ENCODE results near the gene STAB2.

The STAB2 gene

DNA sequence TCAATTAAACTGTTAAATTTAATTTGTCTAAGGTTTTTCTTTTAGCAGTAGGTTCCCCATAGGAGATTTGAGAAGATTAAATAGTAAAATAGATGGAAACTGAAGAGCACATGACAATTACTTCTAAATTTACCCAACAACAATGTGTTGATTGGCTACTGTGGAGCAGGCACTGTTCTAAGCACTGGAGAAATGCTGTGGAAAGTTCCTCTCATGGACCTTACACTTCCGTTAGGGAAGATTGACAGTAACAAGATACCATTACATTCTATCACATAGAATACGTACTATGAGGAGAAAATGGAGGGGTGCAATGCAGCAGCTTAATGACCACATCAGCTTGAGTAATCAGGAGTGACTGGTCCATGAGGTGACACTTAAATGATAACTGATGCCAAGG is 8.1 kb upstream of the STAB2 start:
- H3K9me2 ChIP-seq (replicated peaks; ENCODE audit: insufficient read depth, low read length), result no peaks in the 10 kb centered on the region
- H3K36me3 ChIP-seq (replicated peaks; ENCODE audit: insufficient read depth, low read length), result no peaks in the 10 kb centered on the region
- no peak for DNase-seq
- H3K27me3 ChIP-seq (replicated peaks; ENCODE audit: insufficient read depth, low read length), result no peaks in the 10 kb centered on the region
- H3K79me2 ChIP-seq (ENCODE audit: low read length), result no peaks in the 10 kb centered on the region
- H3K27ac ChIP-seq (ENCODE audit: low read length), result no peak overlapping the region
- H3K4me3 ChIP-seq (ENCODE audit: low read length), result no peak overlapping the region
- no peak overlapping the region for H3K4me2 ChIP-seq (ENCODE audit: low read depth, low read length)
- H3K9me3 ChIP-seq (replicated peaks; ENCODE audit: insufficient read depth, low read length), result no peaks in the 10 kb centered on the region
- H3F3A ChIP-seq (ENCODE audit: insufficient read depth, low read length), result no peaks in the 10 kb centered on the region
- H4K20me1 ChIP-seq (ENCODE audit: insufficient read depth, low read length), result no peaks in the 10 kb centered on the region
- H3K9ac ChIP-seq (ENCODE audit: low read length), result no peak overlapping the region
- H3K4me1 ChIP-seq (ENCODE audit: low read length), result 0 out of 2 replicates have a peak, but pooled peaks cover 4% of the 10 kb centered on the region
- TF ChIP-seq EZH2phosphoT487 (IDR thresholded peaks at IDR 0.05; ENCODE audit: low read length), result no peak
- TF ChIP-seq, protein P1, sequence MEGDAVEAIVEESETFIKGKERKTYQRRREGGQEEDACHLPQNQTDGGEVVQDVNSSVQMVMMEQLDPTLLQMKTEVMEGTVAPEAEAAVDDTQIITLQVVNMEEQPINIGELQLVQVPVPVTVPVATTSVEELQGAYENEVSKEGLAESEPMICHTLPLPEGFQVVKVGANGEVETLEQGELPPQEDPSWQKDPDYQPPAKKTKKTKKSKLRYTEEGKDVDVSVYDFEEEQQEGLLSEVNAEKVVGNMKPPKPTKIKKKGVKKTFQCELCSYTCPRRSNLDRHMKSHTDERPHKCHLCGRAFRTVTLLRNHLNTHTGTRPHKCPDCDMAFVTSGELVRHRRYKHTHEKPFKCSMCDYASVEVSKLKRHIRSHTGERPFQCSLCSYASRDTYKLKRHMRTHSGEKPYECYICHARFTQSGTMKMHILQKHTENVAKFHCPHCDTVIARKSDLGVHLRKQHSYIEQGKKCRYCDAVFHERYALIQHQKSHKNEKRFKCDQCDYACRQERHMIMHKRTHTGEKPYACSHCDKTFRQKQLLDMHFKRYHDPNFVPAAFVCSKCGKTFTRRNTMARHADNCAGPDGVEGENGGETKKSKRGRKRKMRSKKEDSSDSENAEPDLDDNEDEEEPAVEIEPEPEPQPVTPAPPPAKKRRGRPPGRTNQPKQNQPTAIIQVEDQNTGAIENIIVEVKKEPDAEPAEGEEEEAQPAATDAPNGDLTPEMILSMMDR (IDR thresholded peaks at IDR 0.05; ENCODE audit: low read length), result no peak
- TF ChIP-seq EZH2 (optimal IDR thresholded peaks at IDR 0.05; ENCODE audit: low read depth, low read length), result no peak
- H2AFZ ChIP-seq (ENCODE audit: low read length), result no peak overlapping the region

- Histone ChIP-seq H3K9me3 (replicated peaks; ENCODE audit: insufficient read depth, low read length) (no peaks in the 10 kb centered on the region), H3K36me3 (replicated peaks; ENCODE audit: insufficient read depth, low read length) (no peaks in the 10 kb centered on the region), H4K20me1 (ENCODE audit: insufficient read depth, low read length) (no peaks in the 10 kb centered on the region), H3K4me2 (ENCODE audit: low read depth, low read length) (no peak overlapping the region), H2AFZ (ENCODE audit: low read length) (no peak overlapping the region), H3K9ac (ENCODE audit: low read length) (no peak overlapping the region), H3K27me3 (replicated peaks; ENCODE audit: insufficient read depth, low read length) (no peaks in the 10 kb centered on the region), H3K9me2 (replicated peaks; ENCODE audit: insufficient read depth, low read length) (no peaks in the 10 kb centered on the region), H3K27ac (ENCODE audit: low read length) (no peak overlapping the region), H3K4me3 (ENCODE audit: low read length) (no peak overlapping the region), H3K4me1 (ENCODE audit: low read length) (0 out of 2 replicates have a peak, but pooled peaks cover 4% of the 10 kb centered on the region), H3F3A (ENCODE audit: insufficient read depth, low read length) (no peaks in the 10 kb centered on the region), H3K79me2 (ENCODE audit: low read length) (no peaks in the 10 kb centered on the region)
- no peak for DNase-seq
- TF ChIP-seq EZH2phosphoT487 (IDR thresholded peaks at IDR 0.05; ENCODE audit: low read length) (no peak), EZH2 (optimal IDR thresholded peaks at IDR 0.05; ENCODE audit: low read depth, low read length) (no peak)
- TF ChIP-seq, protein P1 (IDR thresholded peaks at IDR 0.05; ENCODE audit: low read length), result no peak
These were observed 7.0 kb upstream of the STAB2 start for GRCh38 chr12:103580026-103580425.

GRCh38 chr12:103583008-103583407 is 4.1 kb upstream of the STAB2 start:
- no peak overlapping the region for H3K27ac ChIP-seq (ENCODE audit: low read length)
- no peak for DNase-seq
- no peak overlapping the region for H3K9ac ChIP-seq (ENCODE audit: low read length)
- H3K4me2 ChIP-seq (ENCODE audit: low read depth, low read length), result no peak overlapping the region
- no peaks in the 10 kb centered on the region for H3F3A ChIP-seq (ENCODE audit: insufficient read depth, low read length)
- no peak overlapping the region for H2AFZ ChIP-seq (ENCODE audit: low read length)
- no peaks in the 10 kb centered on the region for H4K20me1 ChIP-seq (ENCODE audit: insufficient read depth, low read length)
- H3K4me3 ChIP-seq (ENCODE audit: low read length), result no peak overlapping the region
- H3K27me3 ChIP-seq (replicated peaks; ENCODE audit: insufficient read depth, low read length), result no peaks in the 10 kb centered on the region
- no peaks in the 10 kb centered on the region for H3K9me3 ChIP-seq (replicated peaks; ENCODE audit: insufficient read depth, low read length)
- H3K9me2 ChIP-seq (replicated peaks; ENCODE audit: insufficient read depth, low read length), result no peaks in the 10 kb centered on the region
- H3K36me3 ChIP-seq (replicated peaks; ENCODE audit: insufficient read depth, low read length), result no peaks in the 10 kb centered on the region
- peaks cover 9% of the 10 kb centered on the region for H3K4me1 ChIP-seq (ENCODE audit: low read length)
- TF ChIP-seq, protein P1 (IDR thresholded peaks at IDR 0.05; ENCODE audit: low read length), result no peak
- TF ChIP-seq EZH2phosphoT487 (IDR thresholded peaks at IDR 0.05; ENCODE audit: low read length) (no peak), EZH2 (optimal IDR thresholded peaks at IDR 0.05; ENCODE audit: low read depth, low read length) (no peak)
- no peaks in the 10 kb centered on the region for H3K79me2 ChIP-seq (ENCODE audit: low read length)
